ENCODE data around the gene SLC7A5. TPM values are rescaled to one million over a fixed set of nuclear protein-coding genes. Genes with fewer than 3 reads are reported as not detected.

Gene SLC7A5
- polyA plus RNA-seq, 1 experiment, result 60.2 TPM

- TF ChIP-seq CTCF (IDR thresholded peaks at IDR 0.05; ENCODE audit: insufficient read depth, low read depth, low read length), result no peak
- Histone ChIP-seq H3K27me3 (ENCODE audit: control insufficient read depth, insufficient read depth, low read length) (no peaks in the 10 kb centered on the region), H3K36me3 (ENCODE audit: control insufficient read depth, insufficient read depth, low read length) (peaks cover 36% of the 10 kb centered on the region), H3K4me3 (ENCODE audit: low read depth, low read length) (no peak overlapping the region)
- ChIA-PET POLR2A (no interaction called here), CTCF (interaction anchor here (0.7 to 9.0 kb wide), 30 partner anchors 11 to 267 kb away, joined by 3 to 98 read pairs (median 6); partner anchors contain the start of gene SLC7A5)
- DNase-seq (ENCODE audit: low read depth), result no peak
Observed at GRCh38 chr16:87849419-87850008, 19.8 kb downstream of the SLC7A5 start.

GRCh38 chr16:87848676-87849345 lies 20.5 kb downstream of the SLC7A5 start:
- TF ChIP-seq CTCF (IDR thresholded peaks at IDR 0.05; ENCODE audit: insufficient read depth, low read depth, low read length), result no peak
- peaks cover 37% of the 10 kb centered on the region for H3K36me3 ChIP-seq (ENCODE audit: control insufficient read depth, insufficient read depth, low read length)
- DNase-seq (ENCODE audit: low read depth), result no peak
- ChIA-PET CTCF (interaction anchor here (0.7 to 9.0 kb wide), 19 partner anchors 11 to 96 kb away, joined by 3 to 98 read pairs (median 11); partner anchors contain the start of gene SLC7A5), POLR2A (no interaction called here)
- H3K4me3 ChIP-seq (ENCODE audit: low read depth, low read length), result no peak overlapping the region
- no peaks in the 10 kb centered on the region for H3K27me3 ChIP-seq (ENCODE audit: control insufficient read depth, insufficient read depth, low read length)

GRCh38 chr16:87847785-87848675 lies 21.3 kb downstream of the SLC7A5 start:
- H3K27me3 ChIP-seq (ENCODE audit: control insufficient read depth, insufficient read depth, low read length), result no peaks in the 10 kb centered on the region
- TF ChIP-seq CTCF (IDR thresholded peaks at IDR 0.05; ENCODE audit: insufficient read depth, low read depth, low read length), result no peak
- no peak for DNase-seq (ENCODE audit: low read depth)
- H3K36me3 ChIP-seq (ENCODE audit: control insufficient read depth, insufficient read depth, low read length), result peaks cover 41% of the 10 kb centered on the region
- CTCF ChIA-PET, result interaction anchor here (1.3 to 9.0 kb wide), 5 partner anchors 10 to 69 kb away, joined by 5 to 98 read pairs (median 44); partner anchors contain the start of gene SLC7A5
- POLR2A ChIA-PET, result no interaction called here
- no peak overlapping the region for H3K4me3 ChIP-seq (ENCODE audit: low read depth, low read length)

- no peak for TF ChIP-seq CTCF (IDR thresholded peaks at IDR 0.05; ENCODE audit: insufficient read depth, low read depth, low read length)
- ChIA-PET POLR2A (no interaction called here), CTCF (interaction anchor here (1.3 to 9.0 kb wide), 4 partner anchors 10 to 68 kb away, joined by 5 to 98 read pairs (median 38); partner anchors contain the start of gene SLC7A5)
- H3K4me3 ChIP-seq (ENCODE audit: low read depth, low read length), result no peak overlapping the region
- no peak for DNase-seq (ENCODE audit: low read depth)
- H3K27me3 ChIP-seq (ENCODE audit: control insufficient read depth, insufficient read depth, low read length), result no peaks in the 10 kb centered on the region
- peaks cover 47% of the 10 kb centered on the region for H3K36me3 ChIP-seq (ENCODE audit: control insufficient read depth, insufficient read depth, low read length)
Observed at GRCh38 chr16:87847467-87847784, 21.9 kb downstream of the SLC7A5 start.

Measured in BJ (cell line).